ENCODE results near the gene OTX2. TPM values are rescaled to one million over a fixed set of nuclear protein-coding genes. Genes with fewer than 3 reads are reported as not detected.

Gene OTX2
- total RNA-seq, 2 donors from 2014 or later = not detected

GRCh38 chr14:56814519-56814959 lies 4.3 kb upstream of the OTX2 start:
- TF ChIP-seq CTCF (IDR thresholded peaks at IDR 0.05) = no peak
- no peak for TF ChIP-seq POLR2A (IDR thresholded peaks at IDR 0.05)
- Histone ChIP-seq H3K9me3 (no peaks in the 10 kb centered on the region), H3K36me3 (replicated peaks in 1 of 2; ENCODE audit: insufficient read depth in 1 of 2, low read depth in 2 of 2) (no peaks in the 10 kb centered on the region), H3K27ac (no peak overlapping the region), H3K27me3 (peaks cover 0 to 47% of the 10 kb centered on the region in 2 donors), H3K4me1 (no peaks in the 10 kb centered on the region), H3K4me3 (no peak overlapping the region)
- DNase-seq (no peak), ATAC-seq (no peak)
- intact Hi-C loops (cut with DNase I) = no loop called here
- WGBS, 2 donors = 9 to 14% methylated on average over 7 of the region's 7 CpGs

GRCh38 chr14:56813143-56813551 lies 2.9 kb upstream of the OTX2 start:
- no peak for DNase-seq
- Histone ChIP-seq H3K9me3 (no peaks in the 10 kb centered on the region), H3K27ac (no peak overlapping the region), H3K4me3 (no peak overlapping the region), H3K4me1 (peaks cover 10% of the 10 kb centered on the region), H3K36me3 (replicated peaks in 1 of 2; ENCODE audit: insufficient read depth in 1 of 2, low read depth in 2 of 2) (no peaks in the 10 kb centered on the region), H3K27me3 (peaks cover 4 to 61% of the 10 kb centered on the region in 2 donors)
- TF ChIP-seq POLR2A (IDR thresholded peaks at IDR 0.05) (no peak), CTCF (IDR thresholded peaks at IDR 0.05) (no peak)
- no peak for ATAC-seq
- intact Hi-C loops (cut with DNase I) = no loop called here
- WGBS, 2 donors = 8 to 16% methylated on average over 3 of the region's 3 CpGs

GRCh38 chr14:56812364-56813141 lies 2.3 kb upstream of the OTX2 start:
- 7 to 11% methylated on average over 22 to 25 of the region's 25 CpGs for WGBS, 2 donors
- no peak for ATAC-seq

GRCh38 chr14:56811593-56812363 lies 1.5 kb upstream of the OTX2 start:
- intact Hi-C loops (cut with DNase I) = no loop called here
- no peak for TF ChIP-seq POLR2A (IDR thresholded peaks at IDR 0.05)
- TF ChIP-seq CTCF (IDR thresholded peaks at IDR 0.05) = no peak
- Histone ChIP-seq H3K4me3 (no peak overlapping the region), H3K9me3 (no peaks in the 10 kb centered on the region), H3K27ac (no peak overlapping the region), H3K27me3 (peaks cover 9 to 74% of the 10 kb centered on the region in 2 donors), H3K4me1 (peaks cover 14% of the 10 kb centered on the region), H3K36me3 (replicated peaks in 1 of 2; ENCODE audit: insufficient read depth in 1 of 2, low read depth in 2 of 2) (no peaks in the 10 kb centered on the region)
- no peak for DNase-seq
- 8 to 16% methylated on average over 11 to 39 of the region's 39 CpGs for WGBS, 2 donors
- no peak for ATAC-seq

More at GRCh38 chr14:56812364-56813141, 2.3 kb upstream of the OTX2 start:
- H3K27ac ChIP-seq = no peak overlapping the region
- H3K27me3 ChIP-seq = peaks cover 9 to 67% of the 10 kb centered on the region in 2 donors
- peaks cover 14% of the 10 kb centered on the region for H3K4me1 ChIP-seq
- H3K9me3 ChIP-seq = no peaks in the 10 kb centered on the region
- H3K4me3 ChIP-seq = no peak overlapping the region
- intact Hi-C loops (cut with DNase I) = no loop called here
- H3K36me3 ChIP-seq (replicated peaks in 1 of 2; ENCODE audit: insufficient read depth in 1 of 2, low read depth in 2 of 2) = no peaks in the 10 kb centered on the region
- TF ChIP-seq POLR2A (IDR thresholded peaks at IDR 0.05) = no peak
- no peak for TF ChIP-seq CTCF (IDR thresholded peaks at IDR 0.05)
- no peak for DNase-seq

Data from body of pancreas (tissue), 4 donors.